ENCODE results near the gene MS4A10. TPM values are rescaled to one million over a fixed set of nuclear protein-coding genes. Genes with fewer than 3 reads are reported as not detected.

MS4A10 gene
- total RNA-seq, 1 donor from 2014 or later, result not detected

DNA sequence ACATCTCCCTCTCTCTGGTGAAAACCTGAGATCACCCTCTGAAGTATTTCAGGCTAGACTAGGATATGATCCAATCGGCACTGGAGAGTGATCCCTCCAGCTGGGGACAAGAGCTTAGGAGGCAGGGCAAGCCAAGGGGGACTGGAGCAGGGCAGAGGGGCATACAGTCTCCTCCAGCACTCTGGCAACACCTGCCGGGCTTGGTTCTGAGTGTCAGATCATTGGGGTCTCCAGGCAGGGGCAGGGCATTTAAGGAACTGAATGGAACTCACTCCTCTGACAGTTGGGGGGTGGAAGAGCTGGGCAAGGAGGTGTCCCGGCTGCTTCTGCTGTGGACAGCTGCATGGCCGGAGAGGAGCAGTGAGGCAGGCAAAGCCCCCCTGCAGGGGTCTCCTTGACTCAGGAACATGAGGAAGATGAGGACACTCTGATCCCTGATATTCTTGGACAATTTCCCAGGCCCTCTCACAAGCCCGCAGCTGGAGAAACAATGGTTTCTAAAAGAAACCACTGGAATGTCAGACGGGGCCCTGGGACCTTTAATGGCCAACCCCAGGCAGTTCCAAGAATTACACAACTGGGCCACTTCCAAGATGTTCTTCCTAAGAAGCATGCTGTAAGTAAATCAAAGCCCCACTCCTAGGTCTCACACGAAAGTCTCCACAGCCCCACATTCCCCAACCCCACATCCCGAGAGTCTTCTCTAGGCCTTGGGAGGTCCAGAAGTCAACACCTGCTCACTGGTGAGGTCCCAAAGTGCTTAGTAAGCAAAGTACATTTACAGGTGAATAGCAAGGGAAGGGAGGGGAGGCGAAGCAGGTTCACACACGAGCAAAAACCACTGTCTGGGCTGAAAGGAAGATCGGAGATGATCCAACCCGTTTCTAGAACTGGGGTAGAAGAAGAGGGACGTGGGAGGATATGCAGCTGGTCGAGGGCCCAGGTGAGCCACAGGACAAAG is 55.6 kb downstream of the MS4A10 start:
- H3K27me3 ChIP-seq (ENCODE audit: control insufficient read depth, insufficient read depth, low read length), result no peaks in the 10 kb centered on the region
- H3K36me3 ChIP-seq (ENCODE audit: control insufficient read depth, insufficient read depth, low read length), result no peaks in the 10 kb centered on the region
- peak; percentile 78 for DNase-seq (ENCODE audit: low read depth)
- TF ChIP-seq, protein P1, sequence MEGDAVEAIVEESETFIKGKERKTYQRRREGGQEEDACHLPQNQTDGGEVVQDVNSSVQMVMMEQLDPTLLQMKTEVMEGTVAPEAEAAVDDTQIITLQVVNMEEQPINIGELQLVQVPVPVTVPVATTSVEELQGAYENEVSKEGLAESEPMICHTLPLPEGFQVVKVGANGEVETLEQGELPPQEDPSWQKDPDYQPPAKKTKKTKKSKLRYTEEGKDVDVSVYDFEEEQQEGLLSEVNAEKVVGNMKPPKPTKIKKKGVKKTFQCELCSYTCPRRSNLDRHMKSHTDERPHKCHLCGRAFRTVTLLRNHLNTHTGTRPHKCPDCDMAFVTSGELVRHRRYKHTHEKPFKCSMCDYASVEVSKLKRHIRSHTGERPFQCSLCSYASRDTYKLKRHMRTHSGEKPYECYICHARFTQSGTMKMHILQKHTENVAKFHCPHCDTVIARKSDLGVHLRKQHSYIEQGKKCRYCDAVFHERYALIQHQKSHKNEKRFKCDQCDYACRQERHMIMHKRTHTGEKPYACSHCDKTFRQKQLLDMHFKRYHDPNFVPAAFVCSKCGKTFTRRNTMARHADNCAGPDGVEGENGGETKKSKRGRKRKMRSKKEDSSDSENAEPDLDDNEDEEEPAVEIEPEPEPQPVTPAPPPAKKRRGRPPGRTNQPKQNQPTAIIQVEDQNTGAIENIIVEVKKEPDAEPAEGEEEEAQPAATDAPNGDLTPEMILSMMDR (IDR thresholded peaks at IDR 0.05; ENCODE audit: insufficient read depth, low read length, poor library complexity, severe bottlenecking), result no peak
- H3K4me3 ChIP-seq (ENCODE audit: low read depth, low read length), result no peak overlapping the region

DNA sequence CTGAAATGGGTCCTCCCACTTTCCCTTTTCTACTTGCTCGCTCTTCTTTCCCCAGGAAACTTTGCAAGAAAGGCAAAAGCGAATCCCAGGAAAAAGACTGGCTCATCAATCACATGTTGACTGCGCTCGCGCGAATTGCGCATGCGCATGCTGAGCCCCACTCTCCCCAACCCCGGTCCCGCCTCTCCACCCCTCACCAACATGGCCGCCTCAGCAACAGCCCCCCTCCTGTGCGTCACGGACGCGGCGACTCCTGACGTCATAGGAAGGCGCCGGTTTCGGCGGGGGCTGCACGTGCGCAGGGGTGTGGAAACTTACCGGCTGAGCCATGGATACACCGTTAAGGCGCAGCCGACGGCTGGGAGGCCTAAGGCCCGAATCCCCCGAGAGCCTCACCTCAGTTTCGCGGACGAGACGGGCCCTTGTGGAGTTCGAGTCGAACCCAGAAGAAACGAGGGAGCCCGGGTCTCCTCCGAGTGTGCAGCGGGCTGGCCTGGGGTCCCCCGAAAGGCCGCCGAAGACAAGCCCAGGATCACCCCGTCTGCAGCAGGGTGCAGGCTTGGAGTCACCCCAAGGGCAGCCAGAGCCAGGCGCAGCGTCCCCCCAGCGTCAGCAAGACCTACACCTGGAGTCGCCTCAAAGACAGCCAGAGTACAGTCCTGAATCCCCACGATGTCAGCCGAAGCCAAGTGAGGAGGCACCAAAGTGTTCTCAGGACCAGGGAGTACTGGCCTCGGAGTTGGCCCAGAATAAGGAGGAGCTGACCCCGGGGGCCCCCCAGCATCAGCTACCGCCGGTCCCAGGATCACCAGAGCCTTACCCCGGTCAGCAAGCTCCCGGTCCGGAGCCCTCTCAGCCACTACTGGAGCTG is 56.9 kb downstream of the MS4A10 start, which contains the start of gene CCDC86:
Gene CCDC86 (plus strand): TSS at position 317 of the 871 bp plus-strand sequence. CDS start 12 bp downstream, at position 329.
- TF ChIP-seq, protein P1 (IDR thresholded peaks at IDR 0.05; ENCODE audit: insufficient read depth, low read length, poor library complexity, severe bottlenecking), result no peak
- peak within 1 kb of the TSS; percentile 66 for H3K4me3 ChIP-seq (ENCODE audit: low read depth, low read length)
- peak; percentile 82 for DNase-seq (ENCODE audit: low read depth)
- no peaks in the 10 kb centered on the region for H3K27me3 ChIP-seq (ENCODE audit: control insufficient read depth, insufficient read depth, low read length)
- H3K36me3 ChIP-seq (ENCODE audit: control insufficient read depth, insufficient read depth, low read length), result no peaks in the 10 kb centered on the region

DNA sequence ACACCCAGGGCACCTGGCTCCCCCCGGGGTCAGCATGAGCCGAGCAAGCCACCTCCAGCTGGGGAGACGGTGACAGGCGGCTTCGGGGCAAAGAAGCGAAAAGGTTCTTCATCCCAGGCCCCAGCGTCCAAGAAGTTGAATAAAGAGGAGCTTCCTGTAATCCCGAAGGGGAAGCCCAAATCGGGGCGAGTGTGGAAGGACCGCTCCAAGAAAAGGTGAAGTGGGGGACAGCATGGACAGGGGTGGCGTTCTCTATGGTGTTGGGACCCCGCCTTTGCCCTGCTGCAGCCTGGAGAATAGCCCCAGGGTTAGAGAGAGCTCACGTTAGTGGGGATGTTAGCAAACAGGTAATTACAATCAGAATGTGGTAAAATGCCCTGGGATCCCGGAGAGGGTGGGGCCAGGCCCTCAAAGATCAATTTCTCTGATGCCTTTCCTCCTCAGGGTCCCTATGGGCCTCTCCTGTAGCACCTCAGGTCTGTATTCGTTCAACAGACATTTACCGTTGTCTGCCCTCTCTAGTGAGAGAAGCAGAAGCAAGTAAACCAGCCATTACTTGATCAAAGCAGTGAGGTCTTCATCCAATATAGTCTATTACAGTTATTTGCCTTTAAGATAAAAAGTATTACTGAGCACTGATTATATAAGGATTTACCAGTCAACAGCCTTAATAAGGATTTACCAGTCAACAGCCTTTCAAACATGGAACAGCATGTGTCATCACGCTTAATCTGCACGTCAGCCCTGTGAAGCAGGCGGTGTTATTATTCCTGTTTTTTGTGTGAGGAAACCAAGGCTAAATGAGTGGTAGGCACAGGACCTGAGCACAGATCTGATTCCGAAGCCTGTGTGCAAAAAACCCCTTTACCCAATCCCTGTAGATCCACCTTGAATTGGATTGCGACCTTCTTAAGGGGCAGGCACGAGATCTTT is 57.8 kb downstream of the MS4A10 start:
- no peaks in the 10 kb centered on the region for H3K27me3 ChIP-seq (ENCODE audit: control insufficient read depth, insufficient read depth, low read length)
- peak overlapping the region; percentile 66 for H3K4me3 ChIP-seq (ENCODE audit: low read depth, low read length)
- TF ChIP-seq, protein P1 (IDR thresholded peaks at IDR 0.05; ENCODE audit: insufficient read depth, low read length, poor library complexity, severe bottlenecking), result no peak
- no peak for DNase-seq (ENCODE audit: low read depth)
- H3K36me3 ChIP-seq (ENCODE audit: control insufficient read depth, insufficient read depth, low read length), result no peaks in the 10 kb centered on the region

DNA sequence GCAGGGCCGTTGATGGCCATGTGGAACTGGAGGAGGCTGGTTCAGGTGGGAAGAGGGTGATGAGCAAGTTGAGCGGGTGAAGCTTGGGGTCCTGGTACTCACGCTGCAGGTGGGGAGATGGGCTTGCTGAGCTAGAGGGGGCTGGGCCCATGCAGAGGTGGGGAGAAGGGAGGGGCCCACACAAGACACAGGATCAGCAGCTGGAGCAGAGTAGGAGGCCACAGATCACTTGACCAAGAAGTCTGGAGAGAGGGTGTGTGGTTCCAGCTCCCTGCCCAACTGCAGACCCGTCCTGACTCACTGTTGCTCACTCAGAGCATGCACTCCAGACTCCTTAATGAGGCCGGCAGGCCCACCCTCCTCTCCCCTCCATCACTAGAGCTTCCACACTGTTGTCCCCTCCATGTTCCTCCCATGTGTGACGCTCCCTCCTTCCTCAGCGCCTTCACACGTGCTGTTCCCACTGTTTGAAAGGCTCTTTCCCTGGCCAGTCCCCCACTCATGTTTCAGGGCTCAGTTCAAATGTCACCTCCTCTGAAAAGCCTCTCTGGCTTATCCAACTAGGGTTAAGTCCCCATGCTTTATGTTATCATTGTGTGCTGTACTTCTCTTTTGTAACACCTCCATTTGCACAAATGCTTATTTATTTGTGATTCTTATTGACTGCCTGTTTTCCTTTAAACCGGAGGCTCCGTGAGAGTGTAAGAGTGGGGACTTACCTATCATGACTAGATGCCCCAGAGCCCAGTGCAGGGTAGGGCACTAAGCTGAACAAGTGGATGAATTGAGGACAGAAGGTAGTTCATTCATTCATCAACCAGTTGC is 59.1 kb downstream of the MS4A10 start:
- H3K36me3 ChIP-seq (ENCODE audit: control insufficient read depth, insufficient read depth, low read length), result no peaks in the 10 kb centered on the region
- H3K27me3 ChIP-seq (ENCODE audit: control insufficient read depth, insufficient read depth, low read length), result no peaks in the 10 kb centered on the region
- no peak overlapping the region for H3K4me3 ChIP-seq (ENCODE audit: low read depth, low read length)
- TF ChIP-seq, protein P1 (IDR thresholded peaks at IDR 0.05; ENCODE audit: insufficient read depth, low read length, poor library complexity, severe bottlenecking), result no peak
- no peak for DNase-seq (ENCODE audit: low read depth)
